K562 (cell line): ENCODE measurements around the gene ALDH16A1. TPM values are rescaled to one million over a fixed set of nuclear protein-coding genes. Genes with fewer than 3 reads are reported as not detected.

Source experiments
- CBX2 ChIP-seq: fragments of 200-600 bp; sonication (generic); IDR thresholded peaks from one replicate; pipeline ENCODE4 v1.6.1; 2012; ENCODE audit warnings: mild to moderate bottlenecking, low read length, inconsistent platforms; ENCODE audit not compliant: insufficient read depth, poor library complexity, severe bottlenecking
- HMGN3 ChIP-seq: IDR thresholded peaks from 2 replicates; pipeline ENCODE4 v1.6.1; 2011; ENCODE audit warnings: borderline replicate concordance, low read depth, mild to moderate bottlenecking, mixed read lengths, low read length; ENCODE audit not compliant: insufficient read length; ENCODE audit errors: extremely low read depth
- KAT2B ChIP-seq: IDR thresholded peaks from one replicate; pipeline ENCODE4 v1.6.1; 2012; ENCODE audit warnings: low read depth, mild to moderate bottlenecking, control low read depth, inconsistent platforms, low read length, moderate library complexity
- MAZ ChIP-seq, 2 experiments: fragments of 450-650 bp in 1 of 2; sonication (generic) in 1 of 2; formaldehyde crosslinking; IDR thresholded peaks in 1 of 2; conservative IDR thresholded peaks in 1 of 2; 2 replicates each; pipeline versions ENCODE4 v1.4.0 to v1.5.0; 2020; ENCODE audit warnings: mild to moderate bottlenecking in 1 of 2, missing genetic modification reagents in 1 of 2
- MTA2 ChIP-seq: fragments of 450-650 bp; IDR thresholded peaks from 2 replicates; pipeline ENCODE4 v1.6.1; 2016; ENCODE audit warnings: low read depth
- RFX1 ChIP-seq: fragments of 450-650 bp; IDR thresholded peaks from 2 replicates; pipeline ENCODE4 v1.6.1; 2016; ENCODE audit warnings: mild to moderate bottlenecking, moderate library complexity
- SAFB2 ChIP-seq: fragments of 200-400 bp; formaldehyde crosslinking; IDR thresholded peaks from 2 replicates; pipeline ENCODE4 v1.6.1; 2018; ENCODE audit warnings: borderline replicate concordance, low read length, low read depth, moderate library complexity; ENCODE audit not compliant: severe bottlenecking
- TBL1XR1 ChIP-seq, 2 experiments: IDR thresholded peaks; 2 replicates each; pipeline ENCODE4 v1.6.1; 2012; ENCODE audit warnings: improper control_type of control experiment in 2 of 2, low read length in 2 of 2, mild to moderate bottlenecking in 1 of 2
- ZFP30 ChIP-seq: fragments of 250-450 bp; sonication (Bioruptor Pico); IDR thresholded peaks from 2 replicates; pipeline ENCODE4 v1.8.0; 2022; ENCODE audit warnings: moderate library complexity, mild to moderate bottlenecking, inconsistent platforms, borderline replicate concordance
- ZNF121 ChIP-seq: sonication (generic); formaldehyde crosslinking; conservative IDR thresholded peaks from 2 replicates; pipeline ENCODE4 v1.8.0; 2022; ENCODE audit warnings: missing genetic modification reagents
- polyA plus RNA-seq, 8 experiments: library from polyadenylated mRNA; depleted of rRNA in 4 of 8; stranded (reverse) in 5 of 8; unstranded in 3 of 8; fragments of >200 nt; fragmentation: Nextera tagmentation in 2 of 8; fragmentation: Illumina TruSeq in 1 of 8; extraction: Ambion mirVana in 2 of 8; extraction: Trizol in 1 of 8; gene quantifications; 2 replicates each; pipeline versions ENCODE4 v1.2.1 to v1.2.3, GENCODE V29; 2011 to 2014; ENCODE audit warnings: inconsistent platforms in 1 of 8, missing spikeins in 1 of 8
- total RNA-seq, 7 experiments: library from RNA; depleted of rRNA in 6 of 7; stranded (reverse); fragments of >200 nt in 6 of 7; fragmentation: Illumina TruSeq in 2 of 7; extraction: Trizol in 2 of 7; gene quantifications; 2 replicates each; pipeline versions ENCODE4 v1.2.1 to v1.2.3, GENCODE V29; 2011 to 2021; ENCODE audit warnings: low replicate concordance in 1 of 7
- TF ChIP-seq, protein P1 (sequence below): fragments of 250-450 bp; sonication (Bioruptor Pico); IDR thresholded peaks from 2 replicates; pipeline ENCODE4 v1.8.0; 2022; ENCODE audit warnings: inconsistent platforms, mild to moderate bottlenecking, moderate library complexity, borderline replicate concordance
- TF ChIP-seq, protein P2 (sequence below): fragments of 250-450 bp; sonication (Bioruptor Pico); IDR thresholded peaks from 2 replicates; pipeline ENCODE4 v1.4.0; 2020; ENCODE audit warnings: mild to moderate bottlenecking
- TF ChIP-seq, protein P3 (sequence below): sonication (generic); formaldehyde crosslinking; IDR thresholded peaks from 2 replicates; pipeline ENCODE4 v1.8.1; 2023; ENCODE audit warnings: mild to moderate bottlenecking, missing genetic modification reagents
- TF ChIP-seq, protein P4 (sequence below): fragments of 250-450 bp; sonication (Bioruptor Pico); IDR thresholded peaks from 2 replicates; pipeline ENCODE4 v1.4.0; 2020; ENCODE audit warnings: borderline replicate concordance
- TF ChIP-seq, protein P5 (sequence below): sonication (generic); formaldehyde crosslinking; IDR thresholded peaks from 2 replicates; pipeline ENCODE4 v1.8.0; 2022; ENCODE audit warnings: mild to moderate bottlenecking, missing genetic modification reagents, borderline replicate concordance

The ALDH16A1 gene
- total and polyA plus RNA-seq, 9 of the 15 experiments (the other 6 are each of a cell fraction or from before 2014, with no cell fraction given), result 2.2 to 52.2 (median 7.6) TPM

DNA sequence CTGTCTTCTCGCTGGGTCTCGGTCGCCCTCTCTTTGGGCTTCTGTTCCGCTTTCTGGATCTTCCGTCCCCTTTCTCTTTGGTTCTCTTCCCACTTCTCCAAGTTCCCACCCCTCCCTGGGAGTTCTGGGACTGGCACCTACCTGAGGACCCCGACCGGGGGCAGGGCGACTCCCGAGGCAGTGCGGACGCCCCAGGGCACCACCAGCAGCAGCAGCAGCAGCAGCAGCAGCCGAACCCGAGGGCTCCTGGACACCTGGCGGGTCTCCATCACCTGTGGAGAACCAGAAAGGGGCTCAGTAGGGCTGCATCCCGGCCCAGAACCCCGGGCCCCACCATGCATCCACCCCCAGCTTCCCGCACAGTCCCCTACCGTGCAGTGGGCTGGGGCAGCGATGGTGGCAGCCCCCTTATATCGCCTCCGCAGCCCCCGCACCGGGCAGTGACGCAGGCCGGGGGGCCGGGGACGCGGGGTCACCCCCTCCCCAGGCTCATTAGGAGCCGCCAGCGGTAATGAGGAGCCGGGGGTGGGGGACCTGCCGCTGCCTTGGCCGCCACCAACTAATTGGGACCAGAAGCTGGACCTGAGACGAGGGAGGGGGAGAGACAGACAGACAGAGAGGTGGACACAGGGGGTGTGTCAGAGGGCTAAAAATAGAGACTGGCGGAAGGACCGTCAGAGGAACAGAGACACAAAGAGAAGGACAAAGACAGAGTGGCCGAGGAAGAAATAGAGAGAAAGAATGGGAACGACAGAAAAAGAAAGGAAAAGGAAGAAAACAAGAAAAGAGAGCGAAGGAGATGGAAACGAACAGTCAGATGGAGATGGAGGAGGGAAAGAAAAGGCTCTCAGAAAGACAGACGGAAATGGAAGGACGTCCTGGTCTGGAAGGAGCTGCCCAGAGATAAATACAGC, 29.7 kb upstream of the ALDH16A1 start, which contains the start of gene PTH2 (continued):
- TF ChIP-seq, protein P1, sequence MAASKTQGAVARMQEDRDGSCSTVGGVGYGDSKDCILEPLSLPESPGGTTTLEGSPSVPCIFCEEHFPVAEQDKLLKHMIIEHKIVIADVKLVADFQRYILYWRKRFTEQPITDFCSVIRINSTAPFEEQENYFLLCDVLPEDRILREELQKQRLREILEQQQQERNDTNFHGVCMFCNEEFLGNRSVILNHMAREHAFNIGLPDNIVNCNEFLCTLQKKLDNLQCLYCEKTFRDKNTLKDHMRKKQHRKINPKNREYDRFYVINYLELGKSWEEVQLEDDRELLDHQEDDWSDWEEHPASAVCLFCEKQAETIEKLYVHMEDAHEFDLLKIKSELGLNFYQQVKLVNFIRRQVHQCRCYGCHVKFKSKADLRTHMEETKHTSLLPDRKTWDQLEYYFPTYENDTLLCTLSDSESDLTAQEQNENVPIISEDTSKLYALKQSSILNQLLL (CRISPR knock-in tag), result no peak
- no peak for TF ChIP-seq KAT2B
- TF ChIP-seq, protein P2, sequence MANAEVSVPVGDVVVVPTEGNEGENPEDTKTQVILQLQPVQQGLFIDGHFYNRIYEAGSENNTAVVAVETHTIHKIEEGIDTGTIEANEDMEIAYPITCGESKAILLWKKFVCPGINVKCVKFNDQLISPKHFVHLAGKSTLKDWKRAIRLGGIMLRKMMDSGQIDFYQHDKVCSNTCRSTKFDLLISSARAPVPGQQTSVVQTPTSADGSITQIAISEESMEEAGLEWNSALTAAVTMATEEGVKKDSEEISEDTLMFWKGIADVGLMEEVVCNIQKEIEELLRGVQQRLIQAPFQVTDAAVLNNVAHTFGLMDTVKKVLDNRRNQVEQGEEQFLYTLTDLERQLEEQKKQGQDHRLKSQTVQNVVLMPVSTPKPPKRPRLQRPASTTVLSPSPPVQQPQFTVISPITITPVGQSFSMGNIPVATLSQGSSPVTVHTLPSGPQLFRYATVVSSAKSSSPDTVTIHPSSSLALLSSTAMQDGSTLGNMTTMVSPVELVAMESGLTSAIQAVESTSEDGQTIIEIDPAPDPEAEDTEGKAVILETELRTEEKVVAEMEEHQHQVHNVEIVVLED, result no peak
- TF ChIP-seq RFX1, result no peak
- TF ChIP-seq CBX2, result no peak
- TF ChIP-seq, protein P3, sequence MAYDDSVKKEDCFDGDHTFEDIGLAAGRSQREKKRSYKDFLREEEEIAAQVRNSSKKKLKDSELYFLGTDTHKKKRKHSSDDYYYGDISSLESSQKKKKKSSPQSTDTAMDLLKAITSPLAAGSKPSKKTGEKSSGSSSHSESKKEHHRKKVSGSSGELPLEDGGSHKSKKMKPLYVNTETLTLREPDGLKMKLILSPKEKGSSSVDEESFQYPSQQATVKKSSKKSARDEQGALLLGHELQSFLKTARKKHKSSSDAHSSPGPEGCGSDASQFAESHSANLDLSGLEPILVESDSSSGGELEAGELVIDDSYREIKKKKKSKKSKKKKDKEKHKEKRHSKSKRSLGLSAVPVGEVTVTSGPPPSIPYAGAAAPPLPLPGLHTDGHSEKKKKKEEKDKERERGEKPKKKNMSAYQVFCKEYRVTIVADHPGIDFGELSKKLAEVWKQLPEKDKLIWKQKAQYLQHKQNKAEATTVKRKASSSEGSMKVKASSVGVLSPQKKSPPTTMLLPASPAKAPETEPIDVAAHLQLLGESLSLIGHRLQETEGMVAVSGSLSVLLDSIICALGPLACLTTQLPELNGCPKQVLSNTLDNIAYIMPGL (CRISPR knock-in tag), result no peak
- TF ChIP-seq MAZ (CRISPR knock-in tag; conservative IDR thresholded peaks at IDR 0.05 in 1 of 2, IDR thresholded peaks at IDR 0.05 in 1 of 2), result no peak
- peak; percentile 35; the same call in 1 of the 2 replicates for TF ChIP-seq MTA2
- TF ChIP-seq HMGN3, result no peak
- TF ChIP-seq SAFB2, result no peak
- TF ChIP-seq TBL1XR1 (IDR thresholded peaks at IDR 0.05; ENCODE audit: low read length in 2 of 2), result no peak
- TF ChIP-seq, protein P4, sequence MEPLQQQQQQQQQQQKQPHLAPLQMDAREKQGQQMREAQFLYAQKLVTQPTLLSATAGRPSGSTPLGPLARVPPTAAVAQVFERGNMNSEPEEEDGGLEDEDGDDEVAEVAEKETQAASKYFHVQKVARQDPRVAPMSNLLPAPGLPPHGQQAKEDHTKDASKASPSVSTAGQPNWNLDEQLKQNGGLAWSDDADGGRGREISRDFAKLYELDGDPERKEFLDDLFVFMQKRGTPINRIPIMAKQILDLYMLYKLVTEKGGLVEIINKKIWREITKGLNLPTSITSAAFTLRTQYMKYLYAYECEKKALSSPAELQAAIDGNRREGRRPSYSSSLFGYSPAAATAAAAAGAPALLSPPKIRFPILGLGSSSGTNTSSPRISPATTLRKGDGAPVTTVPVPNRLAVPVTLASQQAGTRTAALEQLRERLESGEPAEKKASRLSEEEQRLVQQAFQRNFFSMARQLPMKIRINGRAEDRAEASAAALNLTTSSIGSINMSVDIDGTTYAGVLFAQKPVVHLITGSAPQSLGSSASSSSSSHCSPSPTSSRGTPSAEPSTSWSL, result no peak
- TF ChIP-seq, protein P5, sequence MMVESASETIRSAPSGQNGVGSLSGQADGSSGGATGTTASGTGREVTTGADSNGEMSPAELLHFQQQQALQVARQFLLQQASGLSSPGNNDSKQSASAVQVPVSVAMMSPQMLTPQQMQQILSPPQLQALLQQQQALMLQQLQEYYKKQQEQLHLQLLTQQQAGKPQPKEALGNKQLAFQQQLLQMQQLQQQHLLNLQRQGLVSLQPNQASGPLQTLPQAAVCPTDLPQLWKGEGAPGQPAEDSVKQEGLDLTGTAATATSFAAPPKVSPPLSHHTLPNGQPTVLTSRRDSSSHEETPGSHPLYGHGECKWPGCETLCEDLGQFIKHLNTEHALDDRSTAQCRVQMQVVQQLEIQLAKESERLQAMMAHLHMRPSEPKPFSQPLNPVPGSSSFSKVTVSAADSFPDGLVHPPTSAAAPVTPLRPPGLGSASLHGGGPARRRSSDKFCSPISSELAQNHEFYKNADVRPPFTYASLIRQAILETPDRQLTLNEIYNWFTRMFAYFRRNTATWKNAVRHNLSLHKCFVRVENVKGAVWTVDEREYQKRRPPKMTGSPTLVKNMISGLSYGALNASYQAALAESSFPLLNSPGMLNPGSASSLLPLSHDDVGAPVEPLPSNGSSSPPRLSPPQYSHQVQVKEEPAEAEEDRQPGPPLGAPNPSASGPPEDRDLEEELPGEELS, result no peak
- no peak for TF ChIP-seq ZNF121 (CRISPR knock-in tag)
- no peak for TF ChIP-seq ZFP30 (CRISPR knock-in tag)
